ENCODE measurements around the gene HLF. TPM values are rescaled to one million over a fixed set of nuclear protein-coding genes. Genes with fewer than 3 reads are reported as not detected.

HLF gene
- total and polyA plus RNA-seq, 2 experiments from 2014 or later: 0.28 TPM; not detected in 1

GRCh38 chr17:55288356-55289105 lies 23.8 kb downstream of the HLF start:
- Mint-ChIP-seq H3K27me3 (ENCODE audit: insufficient read depth, low read depth, poor library complexity) (peaks cover 2% of the 10 kb centered on the region), H3K9me3 (no peaks in the 10 kb centered on the region), H3K36me3 (ENCODE audit: low read depth) (no peaks in the 10 kb centered on the region), H3K4me1 (no peaks in the 10 kb centered on the region), H3K4me3 (no peak overlapping the region), H3K27ac (no peak overlapping the region)
- H3K27me3 ChIP-seq (ENCODE audit: insufficient read depth): no peaks in the 10 kb centered on the region
- H2AFZ ChIP-seq: no peak overlapping the region
- H3K4me3 ChIP-seq: no peak overlapping the region
- ATAC-seq (no peak), DNase-seq (ENCODE audit: low spot score) (no peak)
- no peaks in the 10 kb centered on the region for H3K4me1 ChIP-seq (ENCODE audit: insufficient read depth)
- no peaks in the 10 kb centered on the region for H4K20me1 ChIP-seq (replicated peaks; ENCODE audit: insufficient read depth)
- H3K9me2 ChIP-seq (ENCODE audit: insufficient read depth): peaks cover 5% of the 10 kb centered on the region; the same call in 1 of the 2 replicates
- H3K27ac ChIP-seq (ENCODE audit: low read depth): no peak overlapping the region
- no peak overlapping the region for H3K4me2 ChIP-seq
- H3F3A ChIP-seq (replicated peaks; ENCODE audit: low read depth): no peaks in the 10 kb centered on the region
- no peaks in the 10 kb centered on the region for H3K36me3 ChIP-seq (ENCODE audit: insufficient read depth)
- TF ChIP-seq POLR2AphosphoS5 (IDR thresholded peaks at IDR 0.05; ENCODE audit: low read depth) (no peak), ETS1 (IDR thresholded peaks at IDR 0.05) (no peak), JUNB (IDR thresholded peaks at IDR 0.05; ENCODE audit: unreplicated experiment) (no peak), EZH2 (IDR thresholded peaks at IDR 0.05; ENCODE audit: low read depth, unreplicated experiment) (no peak), NANOG (IDR thresholded peaks at IDR 0.05; ENCODE audit: borderline replicate concordance) (no peak), CREB1 (CRISPR knock-in tag; IDR thresholded peaks at IDR 0.05; ENCODE audit: low read depth) (no peak), ZNF114 (CRISPR knock-in tag; IDR thresholded peaks at IDR 0.05) (no peak), EZH2phosphoT487 (IDR thresholded peaks at IDR 0.05; ENCODE audit: unreplicated experiment) (no peak), CTCF (conservative IDR thresholded peaks at IDR 0.05; ENCODE audit: low read depth in 2 of 2) (no peak), ZNF331 (CRISPR knock-in tag; IDR thresholded peaks at IDR 0.05; ENCODE audit: low read depth) (no peak), REST (IDR thresholded peaks at IDR 0.05; ENCODE audit: unreplicated experiment) (no peak), STAT1 (IDR thresholded peaks at IDR 0.05; ENCODE audit: unreplicated experiment) (no peak), ZNF462 (CRISPR knock-in tag; IDR thresholded peaks at IDR 0.05) (no peak)
- H3K79me2 ChIP-seq (replicated peaks; ENCODE audit: insufficient read depth): no peaks in the 10 kb centered on the region

Measured in GM23338 (cell line).